ENCODE data around the gene PRDX3. TPM values are rescaled to one million over a fixed set of nuclear protein-coding genes. Genes with fewer than 3 reads are reported as not detected.
"Not testable (repeated sequence)": the region's sequence is repeated elsewhere in the genome, so short reads cannot be mapped to it uniquely, and the experiment has no call there.

PRDX3 gene
- total and polyA plus RNA-seq, 4 donors, result 176 to 307 (median 258) TPM

- Histone ChIP-seq H3K9me3 (ENCODE audit: control insufficient read depth in 4 of 4, low read length in 3 of 4) (no peaks in the 10 kb centered on the region), H3K9ac (ENCODE audit: low read depth in 1 of 2, low read length in 2 of 2) (no peak overlapping the region), H3K27me3 (ENCODE audit: control insufficient read depth in 4 of 4, insufficient read depth in 4 of 4, low read length in 3 of 4) (no peaks in the 10 kb centered on the region), H3K4me3 (ENCODE audit: low read depth in 1 of 3, low read length in 3 of 3) (no peak overlapping the region), H3K4me1 (ENCODE audit: control insufficient read depth in 4 of 4, insufficient read depth in 4 of 4, low read length in 3 of 4) (peaks cover 0 to 4% (median 1%) of the 10 kb centered on the region in 4 donors), H3K27ac (ENCODE audit: low read depth in 1 of 2, low read length in 2 of 2) (no peak overlapping the region), H3K36me3 (ENCODE audit: control insufficient read depth in 4 of 4, insufficient read depth in 3 of 4, low read depth in 1 of 4, low read length in 3 of 4) (no peaks in the 10 kb centered on the region)
- WGBS, result 83% methylated on average over 9 of the region's 9 CpGs
- TF ChIP-seq ZBTB33 (IDR thresholded peaks at IDR 0.05) (no peak), RXRA (IDR thresholded peaks at IDR 0.05) (no peak), CTCF (IDR thresholded peaks at IDR 0.05; ENCODE audit: low read depth, low read length, missing input control) (no peak), EGR1 (IDR thresholded peaks at IDR 0.05; ENCODE audit: low read depth in 2 of 2) (no peak), SP1 (IDR thresholded peaks at IDR 0.05) (no peak), FOXA1 (IDR thresholded peaks at IDR 0.05) (no peak), NR2F2 (IDR thresholded peaks at IDR 0.05) (no peak), FOXA2 (IDR thresholded peaks at IDR 0.05) (no peak), HNF4A (conservative IDR thresholded peaks at IDR 0.05) (no peak), REST (IDR thresholded peaks at IDR 0.05) (no peak), TAF1 (conservative IDR thresholded peaks at IDR 0.05) (no peak), JUND (IDR thresholded peaks at IDR 0.05) (no peak), ATF3 (IDR thresholded peaks at IDR 0.05) (no peak), RAD21 (IDR thresholded peaks at IDR 0.05) (no peak)
- no peak for DNase-seq (ENCODE audit: low spot score)
These were observed 5.2 kb upstream of the PRDX3 start for GRCh38 chr10:119183664-119184412.

- not testable (repeated sequence) for H3K36me3 ChIP-seq (ENCODE audit: control insufficient read depth in 4 of 4, insufficient read depth in 3 of 4, low read depth in 1 of 4, low read length in 3 of 4); H3K9me3 ChIP-seq (ENCODE audit: control insufficient read depth in 4 of 4, low read length in 3 of 4); DNase-seq (ENCODE audit: low spot score); H3K27me3 ChIP-seq (ENCODE audit: control insufficient read depth in 4 of 4, insufficient read depth in 4 of 4, low read length in 3 of 4); H3K27ac ChIP-seq (ENCODE audit: low read depth in 1 of 2, low read length in 2 of 2); H3K9ac ChIP-seq (ENCODE audit: low read depth in 1 of 2, low read length in 2 of 2); H3K4me3 ChIP-seq (ENCODE audit: low read depth in 1 of 3, low read length in 3 of 3)
- peaks cover 3 to 16% (median 9%) of the 10 kb centered on the region in 4 donors for H3K4me1 ChIP-seq (ENCODE audit: control insufficient read depth in 4 of 4, insufficient read depth in 4 of 4, low read length in 3 of 4)
- WGBS, result 89% methylated on average over 7 of the region's 7 CpGs
- TF ChIP-seq RAD21 (IDR thresholded peaks at IDR 0.05), result peak in 1 of 2 donors; percentile 18
These were observed 2.3 kb upstream of the PRDX3 start for GRCh38 chr10:119180850-119181400.
